GM13977 (cell line): ENCODE measurements around the gene COLEC12.

Experiments used
- DNase-seq: peaks from one replicate; pipeline ENCODE4 v3.0.0; 2012; ENCODE audit warnings: low spot score
- in situ Hi-C: fragments of 300-500 bp; cut with MboI; formaldehyde crosslinking; loops from one replicate; pipeline ENCODE4 v1.12.0; 2022; ENCODE audit warnings: low sequenced_read_pairs, low pct_unique_long_range_greater_than_20kb, mixed read lengths, inconsistent platforms; ENCODE audit not compliant: unreplicated experiment
- TF ChIP-seq, protein P1 (sequence below): IDR thresholded peaks from 2 replicates; pipeline ENCODE4 v1.5.1; 2012; ENCODE audit warnings: mild to moderate bottlenecking, control low read depth; ENCODE audit not compliant: insufficient read depth; ENCODE audit errors: extremely low read depth, missing control alignments

Gene COLEC12

DNA sequence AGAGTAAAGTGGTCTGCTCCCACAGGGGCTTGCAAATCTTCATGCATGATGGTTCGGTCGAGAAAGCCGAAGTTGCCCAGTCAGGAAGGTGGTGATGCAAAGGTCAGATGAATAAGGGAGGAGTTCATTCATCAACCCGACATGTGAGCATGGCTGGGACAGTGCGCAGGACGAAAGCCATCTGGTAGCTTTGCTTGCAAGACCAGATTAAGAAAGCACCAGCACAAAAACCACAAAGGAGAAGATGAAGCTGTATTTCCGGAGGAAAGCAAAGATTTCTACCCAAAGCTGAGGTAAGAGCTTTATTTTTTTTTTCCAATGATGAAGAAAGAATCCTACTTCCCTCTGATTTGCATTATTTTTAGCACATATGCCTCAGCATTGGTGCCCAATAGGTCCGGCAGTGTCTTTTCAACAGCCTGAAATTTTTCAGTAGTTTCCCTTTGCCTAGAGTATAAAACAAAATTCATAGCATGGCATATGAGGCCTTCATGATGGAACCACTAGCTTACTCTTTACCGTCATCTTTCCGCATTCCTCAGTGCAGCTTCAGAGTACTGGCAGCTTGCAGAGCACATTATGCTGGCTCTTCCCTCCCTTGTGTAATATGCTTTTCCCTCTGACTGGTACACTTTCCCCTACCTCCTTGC is 120.7 kb downstream of the COLEC12 start:
- no peak for DNase-seq
- TF ChIP-seq, protein P1, sequence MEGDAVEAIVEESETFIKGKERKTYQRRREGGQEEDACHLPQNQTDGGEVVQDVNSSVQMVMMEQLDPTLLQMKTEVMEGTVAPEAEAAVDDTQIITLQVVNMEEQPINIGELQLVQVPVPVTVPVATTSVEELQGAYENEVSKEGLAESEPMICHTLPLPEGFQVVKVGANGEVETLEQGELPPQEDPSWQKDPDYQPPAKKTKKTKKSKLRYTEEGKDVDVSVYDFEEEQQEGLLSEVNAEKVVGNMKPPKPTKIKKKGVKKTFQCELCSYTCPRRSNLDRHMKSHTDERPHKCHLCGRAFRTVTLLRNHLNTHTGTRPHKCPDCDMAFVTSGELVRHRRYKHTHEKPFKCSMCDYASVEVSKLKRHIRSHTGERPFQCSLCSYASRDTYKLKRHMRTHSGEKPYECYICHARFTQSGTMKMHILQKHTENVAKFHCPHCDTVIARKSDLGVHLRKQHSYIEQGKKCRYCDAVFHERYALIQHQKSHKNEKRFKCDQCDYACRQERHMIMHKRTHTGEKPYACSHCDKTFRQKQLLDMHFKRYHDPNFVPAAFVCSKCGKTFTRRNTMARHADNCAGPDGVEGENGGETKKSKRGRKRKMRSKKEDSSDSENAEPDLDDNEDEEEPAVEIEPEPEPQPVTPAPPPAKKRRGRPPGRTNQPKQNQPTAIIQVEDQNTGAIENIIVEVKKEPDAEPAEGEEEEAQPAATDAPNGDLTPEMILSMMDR, result no peak
- in situ Hi-C loops, result no loop called here

DNA sequence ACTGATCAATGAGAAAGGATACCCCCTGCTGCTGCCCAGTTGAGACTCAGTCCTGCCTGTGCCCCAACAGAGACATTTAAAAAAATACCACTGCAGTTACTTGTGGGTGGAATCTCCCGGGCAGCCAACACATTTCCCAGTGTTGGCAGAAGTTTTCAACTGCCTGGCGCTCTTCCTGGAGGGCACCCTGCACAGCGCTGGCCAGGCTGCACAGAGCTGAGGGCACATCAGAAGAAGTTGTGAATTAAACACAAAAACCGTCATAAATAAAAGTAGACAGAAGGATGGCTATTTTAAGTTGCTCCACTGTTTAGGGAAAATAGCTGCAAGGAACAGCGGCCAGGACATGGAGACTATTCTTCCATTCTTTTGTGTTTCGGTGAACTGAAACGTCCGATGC is 122.4 kb downstream of the COLEC12 start:
- in situ Hi-C loops, result no loop called here
- no peak for DNase-seq
- TF ChIP-seq, protein P1, result no peak

DNA sequence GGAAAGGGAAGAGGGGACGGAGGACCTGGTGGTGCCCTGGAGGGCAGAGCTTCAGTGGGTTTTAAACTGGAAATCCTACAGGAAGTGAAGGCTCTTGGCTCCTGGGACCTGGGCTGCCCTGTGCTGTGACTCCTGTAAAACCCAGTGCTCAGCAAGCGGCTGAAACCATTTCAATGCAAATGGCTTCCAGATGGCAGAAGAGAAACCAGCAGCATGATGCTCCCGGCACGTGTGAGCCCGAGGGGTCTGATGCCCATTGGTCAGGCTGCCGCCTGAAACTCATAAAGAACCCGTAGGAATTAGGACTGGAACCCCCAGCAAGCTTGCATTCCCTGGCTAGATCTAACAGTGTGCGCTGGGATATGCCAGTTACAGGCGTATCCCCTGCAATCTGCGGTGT is 123.4 kb downstream of the COLEC12 start:
- in situ Hi-C loops, result no loop called here
- no peak for DNase-seq
- TF ChIP-seq, protein P1, result no peak

DNA sequence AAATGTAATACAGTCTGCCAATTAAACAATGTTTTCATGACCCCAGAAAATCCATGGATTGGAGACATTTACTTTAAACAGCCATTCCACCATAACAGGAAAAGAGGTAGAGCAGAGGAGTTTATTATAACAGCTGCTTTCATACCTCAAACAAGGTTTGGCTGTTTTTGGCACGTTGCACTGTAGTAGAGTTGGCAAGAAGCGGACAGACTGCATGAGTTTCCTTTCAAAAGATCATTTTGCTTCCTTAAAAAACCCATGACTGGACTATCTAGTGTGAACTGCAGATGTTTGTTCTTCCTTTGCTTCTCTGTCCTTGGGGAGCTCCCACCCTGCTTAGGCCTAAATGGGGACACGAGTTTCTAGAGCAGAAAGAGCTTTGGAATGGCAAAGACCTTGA is 124.2 kb downstream of the COLEC12 start:
- in situ Hi-C loops, result no loop called here
- TF ChIP-seq, protein P1, result no peak
- DNase-seq, result no peak

DNA sequence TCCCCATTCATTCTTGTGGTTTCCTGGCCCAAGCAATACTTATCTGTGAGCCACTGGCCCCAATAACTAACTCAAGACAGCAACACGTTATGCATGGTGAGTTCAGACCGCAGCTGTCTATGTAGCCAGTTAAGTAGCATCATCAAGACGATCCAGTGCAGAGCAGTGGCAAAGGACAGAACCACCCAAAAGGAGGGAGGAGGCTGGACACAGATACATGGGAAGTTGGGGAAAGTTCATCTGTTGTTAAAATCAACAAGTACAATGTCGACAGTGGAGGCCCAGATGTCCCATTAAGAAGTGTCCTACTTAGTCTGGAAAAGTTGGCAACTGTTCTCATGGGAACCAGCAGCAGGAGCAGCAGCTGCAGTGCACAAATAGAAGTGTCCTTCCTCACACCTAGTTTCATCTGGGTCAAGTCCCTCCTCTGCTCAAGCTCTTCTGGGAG is 125.8 kb downstream of the COLEC12 start:
- in situ Hi-C loops, result no loop called here
- TF ChIP-seq, protein P1, result no peak
- no peak for DNase-seq

DNA sequence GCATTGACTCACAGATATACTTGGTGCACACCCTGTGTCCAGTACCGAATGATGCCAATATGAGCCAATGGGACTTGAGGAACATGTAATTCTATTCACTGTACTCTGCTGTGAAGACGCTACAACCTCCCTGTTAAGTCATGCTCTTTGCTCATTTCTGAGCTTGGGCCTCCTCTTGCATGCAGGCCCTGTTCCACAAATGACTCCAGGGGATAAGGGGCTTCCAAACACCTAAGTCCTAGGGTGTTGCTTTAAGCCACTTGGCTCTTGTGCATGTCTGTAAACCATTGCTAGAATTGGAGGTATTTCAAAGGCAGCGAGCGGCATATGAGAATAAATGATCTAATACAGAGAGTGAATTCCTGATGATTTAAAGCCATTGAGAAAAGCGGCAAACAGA is 126.7 kb downstream of the COLEC12 start:
- in situ Hi-C loops, result no loop called here
- DNase-seq, result no peak

More for the DNA sequence above, 126.7 kb downstream of the COLEC12 start:
- TF ChIP-seq, protein P1, result no peak
